GM12878 (cell line): ENCODE measurements around the gene SBNO1. TPM values are rescaled to one million over a fixed set of nuclear protein-coding genes. Genes with fewer than 3 reads are reported as not detected.

Experiments used
- ATAC-seq: fragments of 200-7000 bp; cut with Tn5 transposase; 3 replicates; pipeline ENCODE4 v1.9.1; 2020; ENCODE audit warnings: mild to moderate bottlenecking, moderate library complexity
- BruUV-seq: library from RNA; stranded (reverse); fragments of 400-500 nt; replicated peaks from 2 replicates; lab custom pipeline; 2021; lab: Mats Ljungman, UMichigan
- CTCF ChIA-PET: fragments of 300-600 bp; sonication (Branson Sonifier 250); formaldehyde crosslinking; extraction: SDS; loops from one replicate; lab custom pipeline; 2021; ENCODE audit warnings: inconsistent platforms; lab: Yijun Ruan, JAX
- POLR2A ChIA-PET: fragments of 350-600 bp; formaldehyde crosslinking; extraction: SDS; loops from one replicate; lab custom pipeline; 2021; ENCODE audit warnings: inconsistent platforms; lab: Charles Lee
- RAD21 ChIA-PET: fragments of 300-600 bp; sonication (Branson Sonifier 250); formaldehyde crosslinking; loops from one replicate; lab custom pipeline; 2023; ENCODE audit warnings: antibody characterized with exemption; ENCODE audit not compliant: unreplicated experiment; lab: Charles Lee
- SMC1A ChIA-PET: fragments of 300-600 bp; sonication (Branson Sonifier 250); formaldehyde crosslinking; loops from one replicate; lab custom pipeline; 2023; ENCODE audit not compliant: unreplicated experiment, uncharacterized antibody; lab: Charles Lee
- DNase-seq: peaks from one replicate; pipeline ENCODE4 v3.0.0-alpha.2; 2011; ENCODE audit warnings: low read depth, low spot score
- FAIRE-seq: peaks from 3 replicates; lab custom pipeline; 2011; peaks lifted over from hg19 to GRCh38; lab: Jason Lieb, UNC
- H2AFZ ChIP-seq: 2 replicates; pipeline ENCODE4 v1.6.0; 2011; ENCODE audit warnings: low read depth, low read length, control low read depth; ENCODE audit not compliant: control insufficient read depth
- H3K27ac ChIP-seq: 2 replicates; pipeline ENCODE4 v1.5.1; 2011; ENCODE audit warnings: control low read depth; ENCODE audit not compliant: control insufficient read depth, insufficient read depth
- H3K27me3 ChIP-seq, 2 experiments: replicated peaks in 1 of 2; 2 replicates each; pipeline versions ENCODE4 v1.6.0 to v1.6.1; 2011; ENCODE audit warnings: low read length in 1 of 2; ENCODE audit not compliant: control insufficient read depth in 2 of 2, insufficient read depth in 2 of 2
- H3K36me3 ChIP-seq, 2 experiments: 2 replicates each; pipeline ENCODE4 v1.5.1; 2011; ENCODE audit warnings: low read length in 1 of 2; ENCODE audit not compliant: control insufficient read depth in 2 of 2, insufficient read depth in 2 of 2
- H3K4me1 ChIP-seq: 2 replicates; pipeline ENCODE4 v1.6.1; 2011; ENCODE audit warnings: mild to moderate bottlenecking, low read length, moderate library complexity, mixed read lengths; ENCODE audit not compliant: control insufficient read depth, insufficient read depth
- H3K4me2 ChIP-seq: 2 replicates; pipeline ENCODE4 v1.6.0; 2011; ENCODE audit warnings: control low read depth; ENCODE audit not compliant: control insufficient read depth, insufficient read depth
- H3K4me3 ChIP-seq: fragments of 200-600 bp; sonication (generic); 2 replicates; pipeline ENCODE4 v1.5.1; 2016
- H3K79me2 ChIP-seq: 2 replicates; pipeline ENCODE4 v1.6.0; 2011; ENCODE audit warnings: low read length; ENCODE audit not compliant: control insufficient read depth, insufficient read depth
- H3K9ac ChIP-seq: 2 replicates; pipeline ENCODE4 v1.8.0; 2011; ENCODE audit warnings: low read length, control low read depth, mixed read lengths; ENCODE audit not compliant: control insufficient read depth, insufficient read depth
- H3K9me3 ChIP-seq: replicated peaks from 3 replicates; pipeline ENCODE4 v1.5.1; 2011; ENCODE audit warnings: mild to moderate bottlenecking, low read length; ENCODE audit not compliant: control insufficient read depth, insufficient read depth
- H4K20me1 ChIP-seq: 2 replicates; pipeline ENCODE4 v1.6.0; 2011; ENCODE audit not compliant: control insufficient read depth, insufficient read depth
- BCL11A ChIP-seq: IDR thresholded peaks from 2 replicates; pipeline ENCODE4 v1.6.1; 2011; ENCODE audit warnings: low read depth, low read length
- BMI1 ChIP-seq: fragments of 450-650 bp; IDR thresholded peaks from 2 replicates; pipeline ENCODE4 v1.6.1; 2016; ENCODE audit warnings: mild to moderate bottlenecking, moderate library complexity, borderline replicate concordance
- CHD2 ChIP-seq: IDR thresholded peaks from 2 replicates; pipeline ENCODE4 v1.6.1; 2011; ENCODE audit warnings: low read depth, low read length, improper control_type of control experiment, borderline replicate concordance
- EGR1 ChIP-seq, 2 experiments: IDR thresholded peaks; 1 replicate in 1 of 2; 2 replicates in 1 of 2; pipeline ENCODE4 v1.6.1; 2011 to 2012; ENCODE audit warnings: low read depth in 2 of 2, low read length in 2 of 2, borderline replicate concordance in 1 of 2, mild to moderate bottlenecking in 1 of 2, moderate library complexity in 1 of 2
- EZH2 ChIP-seq: IDR thresholded peaks from 2 replicates; pipeline ENCODE4 v1.6.1; 2012; ENCODE audit warnings: low read depth, mild to moderate bottlenecking, control low read depth, inconsistent platforms, low read length, borderline replicate concordance; ENCODE audit not compliant: control insufficient read depth
- KDM1A ChIP-seq: fragments of 200-600 bp; sonication (generic); IDR thresholded peaks from 2 replicates; pipeline ENCODE4 v1.6.1; 2016; ENCODE audit warnings: borderline replicate concordance
- MYC ChIP-seq: IDR thresholded peaks from 2 replicates; pipeline ENCODE4 v1.6.1; 2011; ENCODE audit warnings: mild to moderate bottlenecking, low read length, moderate library complexity, inconsistent platforms; ENCODE audit not compliant: insufficient read depth, insufficient replicate concordance, insufficient read length, severe bottlenecking
- NR2F1 ChIP-seq: fragments of 450-650 bp; conservative IDR thresholded peaks from 2 replicates; pipeline ENCODE4 v1.6.1; 2017; ENCODE audit warnings: mild to moderate bottlenecking
- RAD51 ChIP-seq: fragments of 450-650 bp; IDR thresholded peaks from 2 replicates; pipeline ENCODE4 v1.6.1; 2016; ENCODE audit warnings: moderate library complexity, mild to moderate bottlenecking, inconsistent platforms
- RELA ChIP-seq: fragments of 450-650 bp; IDR thresholded peaks from 2 replicates; pipeline ENCODE4 v1.8.0; 2014; ENCODE audit warnings: borderline replicate concordance; ENCODE audit not compliant: partially characterized antibody
- TAF1 ChIP-seq: IDR thresholded peaks from 2 replicates; pipeline ENCODE4 v1.6.1; 2011; ENCODE audit warnings: mild to moderate bottlenecking, low read depth, low read length, borderline replicate concordance
- TARDBP ChIP-seq: IDR thresholded peaks from 2 replicates; pipeline ENCODE4 v1.6.1; 2016; ENCODE audit warnings: borderline replicate concordance
- ZNF24 ChIP-seq: fragments of 450-650 bp; IDR thresholded peaks from 2 replicates; pipeline ENCODE4 v1.6.1; 2017; ENCODE audit warnings: antibody characterized with exemption, mild to moderate bottlenecking
- ZZZ3 ChIP-seq: IDR thresholded peaks from 2 replicates; pipeline ENCODE4 v1.6.1; 2011; ENCODE audit warnings: low read depth; ENCODE audit not compliant: control insufficient read depth, insufficient read length
- WGBS: methylation state at CpG from one replicate; pipeline ENCODE4 v1.1.6; 2016; ENCODE audit warnings: low lambda C conversion rate; ENCODE audit not compliant: insufficient replicate concordance, insufficient coverage; ENCODE audit errors: missing lambda C conversion rate; 5-methylcytosine and 5-hydroxymethylcytosine counted together
- in situ Hi-C: fragments of 300-500 bp; cut with MboI; formaldehyde crosslinking; loops from 9 replicates; pipeline ENCODE4 v1.14.3; 2018; ENCODE audit warnings: mixed read lengths
- intact Hi-C: fragments of 100-400 bp; cut with micrococcal nuclease; formaldehyde crosslinking; loops from one replicate; pipeline ENCODE4 v1.14.2; 2022; ENCODE audit not compliant: unreplicated experiment
- polyA plus RNA-seq, 11 experiments: library from polyadenylated mRNA; depleted of rRNA in 4 of 11; unstranded in 6 of 11; stranded (reverse) in 5 of 11; fragments of >200 nt; fragmentation: Nextera tagmentation in 4 of 11; fragmentation: Illumina TruSeq in 1 of 11; extraction: Ambion mirVana in 4 of 11; extraction: Trizol in 1 of 11; gene quantifications; 1 replicate in 1 of 11; 2 replicates in 10 of 11; pipeline versions ENCODE4 v1.2.1 to v1.2.3, GENCODE V29; 2011 to 2016; ENCODE audit warnings: inconsistent platforms in 2 of 11, missing spikeins in 2 of 11, low read depth in 1 of 11
- total RNA-seq, 4 experiments: library from RNA; depleted of rRNA in 3 of 4; stranded (reverse); fragments of >200 nt in 3 of 4; fragmentation: Illumina TruSeq in 1 of 4; extraction: Trizol in 1 of 4; gene quantifications; 2 replicates each; pipeline versions ENCODE4 v1.2.1 to v1.2.3, GENCODE V29; 2013 to 2021
- TF ChIP-seq, protein P1 (sequence below): fragments of 450-650 bp; IDR thresholded peaks from 2 replicates; pipeline ENCODE4 v1.6.1; 2016; ENCODE audit warnings: mild to moderate bottlenecking, moderate library complexity, borderline replicate concordance
- TF ChIP-seq, protein P2 (sequence below): IDR thresholded peaks from 2 replicates; pipeline ENCODE4 v1.6.1; 2012; ENCODE audit warnings: low read depth, low read length, improper control_type of control experiment

Gene SBNO1
- total and polyA plus RNA-seq, 10 of the 15 experiments (the other 5 are each of a cell fraction or from before 2014, with no cell fraction given), result 7.5 to 39.7 (median 20.9) TPM

DNA sequence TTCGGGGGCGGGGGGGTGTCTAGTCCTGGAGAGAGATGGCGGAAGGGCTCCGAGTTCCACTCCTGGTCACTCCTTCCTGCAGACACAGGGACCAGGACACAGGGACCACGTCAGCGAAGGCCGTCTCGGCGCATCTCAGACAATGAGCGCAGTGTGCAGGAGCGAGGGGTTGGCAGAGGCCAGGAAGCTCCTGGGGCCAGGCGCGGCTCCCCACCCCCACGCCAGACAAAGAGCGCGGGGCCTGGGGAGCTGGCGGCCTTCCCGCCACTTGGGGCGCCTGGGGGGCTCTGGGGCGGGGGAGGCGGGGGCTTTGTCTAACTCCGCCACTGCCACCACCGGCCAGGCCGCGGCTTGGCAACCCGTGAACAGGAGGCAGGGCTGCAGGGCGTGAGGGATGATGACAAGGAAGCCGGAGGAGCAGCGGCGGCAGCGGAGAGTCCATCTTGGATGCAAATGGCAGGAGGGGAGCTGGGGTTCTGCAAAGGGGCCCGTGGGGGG is 95.2 kb downstream of the SBNO1 start:
- SMC1A ChIA-PET, result interaction anchor here (0.7 to 1.1 kb wide), 5 partner anchors 46 to 312 kb away, joined by 3 to 4 read pairs (median 3); no protein-coding TSS in a partner anchor
- in situ Hi-C loops, result loop anchor here (5.0 kb wide), 1 partner anchor 313 kb away; the partner anchor contains the start of gene TMED2
- POLR2A ChIA-PET, result interaction anchor here (0.8 to 1.8 kb wide), 3 partner anchors 96 to 352 kb away, joined by 4 to 5 read pairs (median 5); no protein-coding TSS in a partner anchor
- H3K27me3 ChIP-seq, result no peaks in the 10 kb centered on the region
- 25% methylated on average over 21 of the region's 32 CpGs for WGBS
- peaks cover 17% of the 10 kb centered on the region for H3K4me1 ChIP-seq
- peak overlapping the region; percentile 93 for H3K9ac ChIP-seq
- no peaks in the 10 kb centered on the region; a peak in 1 of 4 replicates for H3K36me3 ChIP-seq
- no peaks in the 10 kb centered on the region for H3K9me3 ChIP-seq
- peak overlapping the region; percentile 82 for H3K27ac ChIP-seq
- peak overlapping the region; percentile 86 for H2AFZ ChIP-seq
- CTCF ChIA-PET, result interaction anchor here (0.6 to 2.1 kb wide), 8 partner anchors 18 to 350 kb away, joined by 3 to 9 read pairs (median 4); partner anchors contain the start of genes MPHOSPH9, MTRFR and TMED2
- peak; percentile 74 for ATAC-seq
- no peaks in the 10 kb centered on the region for H4K20me1 ChIP-seq
- intact Hi-C loops, result no loop called here
- no peak for DNase-seq
- H3K4me3 ChIP-seq, result peak overlapping the region; percentile 95
- peak overlapping the region; percentile 84 for H3K4me2 ChIP-seq
- FAIRE-seq, result peak; percentile 62
- BruUV-seq, result no TSS peak
- peaks cover 27% of the 10 kb centered on the region for H3K79me2 ChIP-seq
- RAD21 ChIA-PET, result interaction anchor here (0.8 to 1.5 kb wide), 4 partner anchors 32 to 313 kb away, joined by 3 to 4 read pairs (median 4); no protein-coding TSS in a partner anchor
- TF ChIP-seq EZH2, result no peak
- TF ChIP-seq, protein P1, sequence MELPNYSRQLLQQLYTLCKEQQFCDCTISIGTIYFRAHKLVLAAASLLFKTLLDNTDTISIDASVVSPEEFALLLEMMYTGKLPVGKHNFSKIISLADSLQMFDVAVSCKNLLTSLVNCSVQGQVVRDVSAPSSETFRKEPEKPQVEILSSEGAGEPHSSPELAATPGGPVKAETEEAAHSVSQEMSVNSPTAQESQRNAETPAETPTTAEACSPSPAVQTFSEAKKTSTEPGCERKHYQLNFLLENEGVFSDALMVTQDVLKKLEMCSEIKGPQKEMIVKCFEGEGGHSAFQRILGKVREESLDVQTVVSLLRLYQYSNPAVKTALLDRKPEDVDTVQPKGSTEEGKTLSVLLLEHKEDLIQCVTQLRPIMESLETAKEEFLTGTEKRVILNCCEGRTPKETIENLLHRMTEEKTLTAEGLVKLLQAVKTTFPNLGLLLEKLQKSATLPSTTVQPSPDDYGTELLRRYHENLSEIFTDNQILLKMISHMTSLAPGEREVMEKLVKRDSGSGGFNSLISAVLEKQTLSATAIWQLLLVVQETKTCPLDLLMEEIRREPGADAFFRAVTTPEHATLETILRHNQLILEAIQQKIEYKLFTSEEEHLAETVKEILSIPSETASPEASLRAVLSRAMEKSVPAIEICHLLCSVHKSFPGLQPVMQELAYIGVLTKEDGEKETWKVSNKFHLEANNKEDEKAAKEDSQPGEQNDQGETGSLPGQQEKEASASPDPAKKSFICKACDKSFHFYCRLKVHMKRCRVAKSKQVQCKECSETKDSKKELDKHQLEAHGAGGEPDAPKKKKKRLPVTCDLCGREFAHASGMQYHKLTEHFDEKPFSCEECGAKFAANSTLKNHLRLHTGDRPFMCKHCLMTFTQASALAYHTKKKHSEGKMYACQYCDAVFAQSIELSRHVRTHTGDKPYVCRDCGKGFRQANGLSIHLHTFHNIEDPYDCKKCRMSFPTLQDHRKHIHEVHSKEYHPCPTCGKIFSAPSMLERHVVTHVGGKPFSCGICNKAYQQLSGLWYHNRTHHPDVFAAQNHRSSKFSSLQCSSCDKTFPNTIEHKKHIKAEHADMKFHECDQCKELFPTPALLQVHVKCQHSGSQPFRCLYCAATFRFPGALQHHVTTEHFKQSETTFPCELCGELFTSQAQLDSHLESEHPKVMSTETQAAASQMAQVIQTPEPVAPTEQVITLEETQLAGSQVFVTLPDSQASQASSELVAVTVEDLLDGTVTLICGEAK, result no peak
- TF ChIP-seq EGR1 (IDR thresholded peaks at IDR 0.05; ENCODE audit: borderline replicate concordance in 1 of 2, low read depth in 2 of 2, low read length in 2 of 2), result peak in 1 of 2 experiments; percentile 31; a peak in 1 of 3 replicates
- no peak for TF ChIP-seq RAD51
- TF ChIP-seq ZNF24, result no peak
- TF ChIP-seq, protein P2, sequence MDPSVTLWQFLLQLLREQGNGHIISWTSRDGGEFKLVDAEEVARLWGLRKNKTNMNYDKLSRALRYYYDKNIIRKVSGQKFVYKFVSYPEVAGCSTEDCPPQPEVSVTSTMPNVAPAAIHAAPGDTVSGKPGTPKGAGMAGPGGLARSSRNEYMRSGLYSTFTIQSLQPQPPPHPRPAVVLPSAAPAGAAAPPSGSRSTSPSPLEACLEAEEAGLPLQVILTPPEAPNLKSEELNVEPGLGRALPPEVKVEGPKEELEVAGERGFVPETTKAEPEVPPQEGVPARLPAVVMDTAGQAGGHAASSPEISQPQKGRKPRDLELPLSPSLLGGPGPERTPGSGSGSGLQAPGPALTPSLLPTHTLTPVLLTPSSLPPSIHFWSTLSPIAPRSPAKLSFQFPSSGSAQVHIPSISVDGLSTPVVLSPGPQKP, result no peak
- 0 out of 2 replicates have a peak, but pooled peaks have one; percentile 45 for TF ChIP-seq TAF1
- 0 out of 2 replicates have a peak, but pooled peaks have one; percentile 31 for TF ChIP-seq CHD2
- TF ChIP-seq TARDBP, result no peak
- 0 out of 2 replicates have a peak, but pooled peaks have one; percentile 9 for TF ChIP-seq NR2F1
- no peak for TF ChIP-seq RELA
- TF ChIP-seq BCL11A, result no peak
- no peak for TF ChIP-seq BMI1
- TF ChIP-seq MYC, result no peak
- TF ChIP-seq ZZZ3, result no peak
- no peak for TF ChIP-seq KDM1A
